K562 treated with DMSO at 1 percent for 4 hours (cell line): Measurements from ENCODE around the gene RNF14. TPM values are rescaled to one million over a fixed set of nuclear protein-coding genes. Genes with fewer than 3 reads are reported as not detected.

ENCODE experiments used
- total RNA-seq: library from RNA; unstranded; fragments of 300-600 nt; gene quantifications from 2 replicates; pipeline ENCODE4 v1.2.3, GENCODE V29; 2022; ENCODE audit not compliant: insufficient read depth

RNF14 gene
- total RNA-seq = 44.6 and 49.2 TPM in 2 replicates

GRCh38 chr5:141968914-141969608 is at the start of gene RNF14:
RNF14 (plus strand) TSS chr5:141969105; CDS start chr5:141973589, 4,484 bp downstream.

GRCh38 chr5:141923448-141924313 is 45.2 kb upstream of the RNF14 start, which contains the start of gene DELE1:
DELE1 (plus strand) TSS chr5:141923871; CDS start chr5:141923942, 71 bp downstream.

GRCh38 chr5:141958113-141958512 is 10.8 kb upstream of the RNF14 start, which contains the start of gene PCDH12:
PCDH12 (minus strand) TSS chr5:141958202; CDS start chr5:141957851, 351 bp downstream.

GRCh38 chr5:142012792-142013388 is 44.0 kb downstream of the RNF14 start, which contains the start of gene GNPDA1:
GNPDA1 (minus strand) TSS chr5:142013027; CDS start chr5:142012035, 992 bp downstream.

Other genes starting within 250 kb of the RNF14 start
- gene PCDH1, start 90.7 kb upstream of the RNF14 start, total RNA-seq = 0.45 and 0.82 TPM in 2 replicates
- 45.9 and 56.1 TPM in 2 replicates for gene DELE1, start 45.2 kb upstream of the RNF14 start, total RNA-seq
- gene PCDH12, start 10.9 kb upstream of the RNF14 start, total RNA-seq = 0.08 and 0.34 TPM in 2 replicates
- gene GNPDA1, start 43.9 kb downstream of the RNF14 start, total RNA-seq = 29.1 and 53.2 TPM in 2 replicates
- gene NDFIP1, start 139.7 kb downstream of the RNF14 start, total RNA-seq = 24.1 and 24.6 TPM in 2 replicates